HG03139 (cell line): Measurements from ENCODE around the gene ZNF627.
"Not testable (repeated sequence)": the region's sequence is repeated elsewhere in the genome, so short reads cannot be mapped to it uniquely, and the experiment has no call there.

Experiments
- ATAC-seq: cut with Tn5 transposase; IDR thresholded peaks from one replicate; pipeline ENCODE4 v1.9.1; 2021; ENCODE audit not compliant: unreplicated experiment

The ZNF627 gene

DNA sequence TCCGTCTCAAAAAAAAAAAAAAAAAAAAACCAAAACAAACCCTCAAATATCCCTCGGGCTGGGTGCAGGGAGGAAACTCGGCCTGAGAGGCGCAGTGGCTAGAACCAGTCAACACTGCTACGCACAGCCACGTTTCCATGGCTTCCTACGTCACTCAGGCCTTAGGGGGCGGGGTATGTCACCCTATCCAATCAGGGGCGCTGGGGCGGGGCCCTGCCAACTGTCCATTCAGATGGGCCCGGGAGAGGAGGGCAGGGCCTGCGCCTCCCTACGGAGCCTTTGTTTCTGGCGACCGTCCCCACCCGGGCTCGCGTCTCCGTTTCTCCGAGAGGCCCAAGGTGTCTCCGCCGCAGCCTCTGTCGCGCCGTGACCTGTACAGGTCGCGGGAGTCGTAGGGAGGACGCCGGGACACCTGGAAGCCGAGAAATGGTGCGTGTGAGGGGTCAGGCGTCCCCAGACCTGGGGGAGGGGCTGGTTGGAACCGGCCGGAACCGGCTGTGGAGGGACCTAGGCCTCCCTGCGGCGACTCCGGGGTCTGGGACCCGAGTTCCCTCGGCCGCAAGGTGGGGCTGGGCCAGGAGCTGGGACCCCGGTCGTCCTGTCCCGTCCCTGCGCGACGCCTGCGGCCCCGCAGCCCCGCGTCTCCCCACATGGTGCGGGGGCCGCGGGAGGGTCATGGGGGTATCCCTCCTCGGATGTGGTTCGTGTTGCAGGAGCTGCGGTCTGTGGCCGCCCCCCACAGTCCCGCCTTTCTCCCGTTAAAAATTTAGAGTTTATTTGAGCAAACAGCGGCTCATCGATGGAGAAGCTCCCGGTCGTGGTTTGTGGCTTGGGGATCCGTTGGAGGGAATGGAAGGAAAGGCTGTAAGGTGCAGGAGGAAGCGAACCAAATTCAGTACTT lies at the start of gene ZNF627:
TSS of gene ZNF627 (plus strand) at position 282 of the 901 bp plus-strand sequence. CDS start at position 427, 145 bp downstream.
- peak; percentile 92 for ATAC-seq

DNA sequence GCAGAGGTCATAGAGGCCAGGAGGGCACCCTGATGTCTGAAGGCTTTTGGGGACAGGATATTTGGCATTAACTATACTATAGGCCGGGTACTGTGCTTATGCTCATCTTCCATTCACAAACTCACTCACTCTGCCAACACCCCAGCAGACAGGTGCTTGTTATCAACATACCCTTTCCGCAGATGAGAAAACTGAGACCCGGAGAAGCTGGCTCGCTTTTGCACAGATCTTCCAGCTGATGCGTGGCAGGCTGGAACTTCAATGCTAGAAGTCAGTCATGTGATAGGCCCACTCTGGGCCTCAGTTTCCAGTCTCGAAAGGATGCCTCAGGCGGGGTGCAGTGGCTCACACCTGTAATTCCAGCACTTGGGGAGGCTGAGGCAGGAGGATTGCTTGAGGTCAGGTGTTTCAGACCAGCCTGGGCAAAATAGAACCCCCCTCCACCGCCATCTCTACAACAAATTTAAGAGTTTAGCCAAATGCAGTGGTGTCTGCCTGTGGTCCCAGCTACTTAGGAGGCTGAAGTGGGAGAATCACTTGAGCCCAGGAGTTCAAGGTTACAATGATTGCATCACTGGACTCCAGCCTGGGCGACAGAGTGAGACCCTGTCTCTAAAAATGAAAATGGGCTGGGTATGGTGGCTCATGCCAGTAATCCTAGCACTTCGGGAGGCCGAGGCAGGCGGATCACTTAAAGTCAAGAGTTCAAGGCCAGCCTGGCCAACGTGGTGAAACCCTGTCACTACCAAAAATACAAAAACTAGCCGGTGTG lies 49.2 kb upstream of the ZNF627 start:
- no peak for ATAC-seq

DNA sequence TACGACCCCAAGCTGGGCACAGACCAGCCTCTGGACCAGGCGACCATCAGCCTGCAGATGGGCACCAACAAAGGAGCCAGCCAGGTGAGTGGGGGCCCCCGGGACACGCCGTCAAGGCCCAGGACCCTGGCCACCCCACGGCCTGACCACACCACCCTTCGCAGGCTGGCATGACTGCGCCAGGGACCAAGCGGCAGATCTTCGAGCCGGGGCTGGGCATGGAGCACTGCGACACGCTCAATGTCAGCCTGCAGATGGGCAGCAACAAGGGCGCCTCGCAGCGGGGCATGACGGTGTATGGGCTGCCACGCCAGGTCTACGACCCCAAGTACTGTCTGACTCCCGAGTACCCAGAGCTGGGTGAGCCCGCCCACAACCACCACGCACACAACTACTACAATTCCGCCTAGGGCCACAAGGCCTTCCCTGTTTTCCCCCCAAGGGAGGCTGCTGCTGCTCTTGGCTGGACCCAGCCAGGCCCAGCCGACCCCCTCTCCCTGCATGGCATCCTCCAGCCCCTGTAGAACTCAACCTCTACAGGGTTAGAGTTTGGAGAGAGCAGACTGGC lies 47.8 kb upstream of the ZNF627 start:
- ATAC-seq: no peak

DNA sequence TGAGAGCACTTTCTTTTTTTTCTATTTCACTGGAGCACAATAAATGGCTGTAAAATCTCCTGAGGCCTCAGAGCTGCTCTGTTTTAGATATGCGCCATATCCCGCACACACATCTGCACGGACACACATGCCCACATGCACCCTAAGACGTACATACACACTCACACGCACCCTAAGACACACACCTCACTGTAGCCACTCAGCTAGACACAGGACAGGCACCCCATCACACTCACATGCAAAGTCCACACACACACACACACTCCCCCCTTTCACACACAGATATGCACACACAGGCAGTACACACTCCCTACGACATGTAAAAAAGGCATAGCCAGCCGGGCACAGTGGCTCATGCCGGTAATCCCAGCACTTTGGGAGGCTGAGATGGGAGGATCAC lies 47.0 kb upstream of the ZNF627 start:
- ATAC-seq: no peak

DNA sequence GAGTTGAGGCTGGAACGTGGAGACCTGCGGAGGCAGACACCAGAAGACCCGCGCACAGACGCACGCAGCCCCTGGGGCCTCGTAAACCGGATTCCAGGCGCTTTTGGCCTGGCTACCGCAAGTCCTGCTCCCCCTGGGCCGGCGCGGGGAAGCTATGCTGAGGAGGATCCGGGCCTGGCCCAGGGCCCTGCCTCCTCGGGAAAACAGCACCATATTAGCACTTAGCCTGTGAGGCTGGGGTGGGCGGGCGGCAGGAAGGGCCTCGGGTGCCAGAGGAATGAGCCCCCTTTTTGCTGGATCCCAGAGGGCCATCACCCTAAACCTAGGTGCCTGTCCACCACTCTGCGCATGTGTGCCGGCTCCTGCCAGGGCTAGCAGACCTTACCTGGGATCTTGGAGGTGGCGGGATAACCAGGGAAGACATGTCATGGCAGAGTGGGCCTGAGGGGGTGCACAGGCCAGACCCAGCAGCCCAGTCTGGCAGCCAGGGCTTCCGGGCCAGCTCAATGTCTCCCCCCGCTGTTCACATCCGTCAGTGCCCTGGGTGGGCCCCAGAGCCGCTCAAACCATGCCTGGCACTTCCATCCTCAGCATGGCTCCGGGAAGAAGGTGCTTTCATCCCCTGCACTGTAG lies 45.6 kb upstream of the ZNF627 start:
- no peak for ATAC-seq

DNA sequence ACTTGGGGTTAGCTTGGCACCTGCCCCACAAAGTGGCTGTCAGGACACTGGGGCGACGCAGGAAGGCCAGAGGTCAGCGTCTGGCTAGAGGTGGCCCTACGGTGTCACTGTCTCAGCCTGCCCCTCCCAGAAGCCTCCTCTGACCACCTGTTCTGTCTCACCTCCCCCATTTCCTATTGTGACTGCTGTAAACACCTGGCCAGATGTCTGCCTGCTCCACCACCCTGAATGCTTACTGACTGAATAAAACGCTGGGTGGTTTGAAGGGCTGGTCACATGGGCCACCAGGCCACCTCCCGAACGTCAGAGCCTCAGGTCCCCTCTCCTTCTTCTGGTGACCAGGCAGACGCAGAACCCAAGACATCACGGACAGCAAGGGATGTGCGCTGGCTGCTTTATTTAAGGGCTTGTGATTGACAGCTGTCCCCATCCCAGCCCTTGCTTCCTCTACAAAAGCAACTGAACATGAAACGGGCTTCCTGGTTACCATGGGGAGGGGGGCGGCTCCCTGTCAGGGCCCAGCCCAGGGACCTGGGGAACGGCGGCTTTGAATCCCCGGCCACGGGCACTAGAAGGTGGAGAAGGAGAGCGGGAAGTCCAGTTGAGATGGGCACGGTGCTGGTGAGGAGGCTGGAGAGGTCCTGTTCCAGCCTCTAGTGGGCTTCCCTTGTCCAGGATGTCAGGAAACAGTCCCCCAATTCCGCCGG lies 44.5 kb upstream of the ZNF627 start:
- ATAC-seq: no peak

DNA sequence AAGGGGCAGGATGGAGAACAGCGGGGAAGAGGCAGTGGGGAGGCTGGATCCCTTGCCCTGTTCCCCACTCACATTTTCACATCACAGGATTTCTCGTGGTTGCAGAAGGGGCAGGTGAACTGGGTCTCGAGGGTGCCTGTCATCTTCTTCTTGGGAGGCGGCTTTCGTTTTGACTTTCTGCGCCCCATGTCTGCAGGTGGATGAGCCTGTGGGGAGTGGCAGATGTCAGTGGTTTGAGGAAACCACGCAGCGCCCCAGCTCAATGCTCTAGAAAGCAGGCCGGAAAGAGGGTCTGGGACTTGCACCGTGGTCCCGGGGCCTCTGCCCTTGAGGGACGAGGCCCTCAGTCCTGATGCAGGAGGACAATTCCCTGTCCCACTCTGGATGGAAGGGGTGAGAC lies 43.1 kb upstream of the ZNF627 start:
- ATAC-seq: no peak

DNA sequence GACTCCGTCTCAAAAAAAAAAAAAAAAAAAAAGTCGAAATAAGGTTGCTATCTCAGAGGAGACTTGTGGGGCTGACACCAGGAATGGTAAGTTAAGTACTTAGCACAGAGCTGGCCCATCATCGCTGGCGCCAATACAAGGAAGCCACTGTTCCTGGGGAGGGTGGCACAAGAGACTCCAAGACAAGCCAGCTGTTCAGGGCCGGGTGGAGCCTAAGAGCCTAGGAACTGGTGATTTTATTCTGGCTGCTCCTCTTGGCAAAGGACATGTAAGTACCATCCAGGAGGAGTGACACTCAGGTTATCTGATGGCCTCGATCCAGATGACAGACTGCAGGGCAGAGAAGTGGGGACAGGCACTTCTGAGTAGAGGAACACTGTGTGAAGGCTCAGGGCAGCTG lies 42.0 kb upstream of the ZNF627 start:
- ATAC-seq: no peak

DNA sequence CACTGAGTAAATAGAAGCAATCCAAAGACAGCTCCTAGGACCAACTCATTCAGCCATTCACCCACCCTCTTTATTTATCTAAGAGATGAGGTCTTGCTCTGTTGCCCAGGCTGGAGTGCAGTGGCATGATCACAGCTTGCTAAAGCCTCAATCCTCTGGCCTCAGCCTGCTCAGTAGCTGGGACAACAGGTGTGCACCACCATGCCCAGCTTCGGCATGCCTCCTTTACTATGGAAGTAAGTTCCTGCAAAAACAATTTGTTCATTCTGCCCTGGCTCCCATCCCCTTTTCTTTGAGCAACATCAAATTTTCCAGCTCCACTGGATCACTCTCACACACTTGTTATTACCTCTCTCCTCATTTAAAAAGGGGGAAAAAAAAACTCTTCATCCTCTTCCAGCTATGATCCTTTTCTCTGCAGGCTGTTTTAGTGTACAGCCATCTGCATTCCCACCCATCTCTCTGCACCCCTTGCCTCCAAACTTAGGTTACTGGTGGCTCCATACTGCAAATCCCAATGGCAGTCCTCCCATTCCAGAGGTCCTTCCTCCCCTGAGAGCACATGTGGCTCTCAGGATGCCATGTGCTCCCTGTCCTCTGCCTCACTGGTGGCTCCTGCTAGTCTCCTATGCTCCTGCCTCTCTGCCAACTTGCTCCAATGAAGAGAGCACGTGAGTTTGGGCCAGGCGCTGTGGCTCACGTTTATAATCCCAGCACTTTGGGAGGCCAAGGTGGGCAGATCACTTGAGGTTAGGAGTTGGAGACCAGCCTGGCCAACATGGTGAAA lies 40.5 kb upstream of the ZNF627 start:
- no peak for ATAC-seq

DNA sequence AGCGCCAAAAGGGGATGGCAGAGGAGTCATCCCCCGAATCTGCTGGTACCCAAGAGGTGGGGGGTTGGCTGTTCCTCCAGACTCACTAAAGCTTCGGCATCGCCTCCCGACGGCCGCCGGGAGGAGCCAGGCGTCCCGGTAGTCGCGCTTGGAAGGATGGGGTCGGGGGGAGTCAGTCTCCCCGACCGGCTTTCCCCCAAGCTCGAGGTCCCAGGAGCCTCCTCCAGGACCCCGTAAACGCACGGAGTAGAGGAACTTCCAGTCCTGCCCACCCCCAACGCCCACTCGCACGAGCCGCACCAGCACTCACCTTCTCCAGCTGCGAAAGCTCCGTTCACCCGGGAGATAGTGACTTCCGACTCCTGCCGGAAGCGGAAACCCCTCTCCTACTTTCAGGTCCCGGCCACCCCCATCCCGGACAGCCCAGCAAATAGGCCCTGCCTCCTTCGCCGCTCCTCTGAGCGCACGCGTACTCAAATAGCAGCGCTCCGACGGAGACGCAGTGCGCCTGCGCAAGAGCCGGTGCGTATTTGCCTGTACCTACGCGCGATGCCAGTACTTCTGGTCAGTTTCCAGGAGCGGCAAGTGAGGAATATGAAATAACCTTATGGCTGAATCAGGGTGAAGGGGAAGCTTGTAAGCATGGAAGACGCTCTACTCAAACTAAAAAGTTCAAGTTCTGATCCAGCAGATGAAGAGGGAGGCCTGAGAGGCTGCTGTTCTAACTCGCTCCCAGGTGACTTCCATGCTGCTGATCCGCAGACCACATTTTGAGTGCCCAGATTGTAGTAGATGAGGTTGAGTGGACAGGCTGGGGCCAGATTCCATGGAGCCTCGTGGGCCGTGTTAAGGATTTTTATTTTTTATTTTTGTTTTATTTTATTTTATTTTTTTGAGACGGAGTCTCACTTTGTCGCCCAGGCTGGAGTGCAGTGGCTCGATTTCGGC lies 38.1 kb upstream of the ZNF627 start, which contains the start of gene ELOF1:
TSS of gene ELOF1 (minus strand) at position 350 of the 948 bp plus-strand sequence. CDS start 4,883 bp downstream, outside the sequence.
- peak; percentile 74 for ATAC-seq

DNA sequence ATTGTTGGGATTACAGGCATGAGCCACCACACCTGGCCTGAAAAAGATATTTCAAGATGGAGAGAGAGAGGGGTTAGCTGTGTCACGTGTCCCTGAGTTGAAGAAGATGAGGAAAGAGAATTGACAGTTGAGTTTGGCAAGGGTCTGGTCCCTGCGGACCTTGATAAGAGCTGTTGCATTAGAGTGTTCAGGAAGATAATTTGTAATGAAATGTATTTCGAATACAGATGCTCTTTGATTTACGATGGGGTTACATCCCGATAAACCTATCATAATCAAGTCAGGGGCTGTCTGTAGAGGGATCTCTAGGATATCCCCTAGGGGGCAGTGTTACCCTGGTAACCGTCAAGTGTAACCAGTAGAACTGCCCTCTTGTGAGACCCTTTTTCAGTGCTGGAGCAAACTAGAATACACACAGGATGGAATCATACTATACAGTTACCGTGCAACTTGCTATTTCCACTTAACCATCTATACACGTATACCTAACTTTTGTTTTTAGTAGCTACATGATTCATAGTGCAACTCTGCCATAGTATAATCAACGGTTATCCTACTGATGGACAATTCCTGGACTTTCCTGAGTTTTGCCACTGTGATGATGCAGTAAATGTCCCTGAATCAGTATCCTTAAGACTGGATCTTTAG lies 36.8 kb upstream of the ZNF627 start:
- no peak for ATAC-seq

DNA sequence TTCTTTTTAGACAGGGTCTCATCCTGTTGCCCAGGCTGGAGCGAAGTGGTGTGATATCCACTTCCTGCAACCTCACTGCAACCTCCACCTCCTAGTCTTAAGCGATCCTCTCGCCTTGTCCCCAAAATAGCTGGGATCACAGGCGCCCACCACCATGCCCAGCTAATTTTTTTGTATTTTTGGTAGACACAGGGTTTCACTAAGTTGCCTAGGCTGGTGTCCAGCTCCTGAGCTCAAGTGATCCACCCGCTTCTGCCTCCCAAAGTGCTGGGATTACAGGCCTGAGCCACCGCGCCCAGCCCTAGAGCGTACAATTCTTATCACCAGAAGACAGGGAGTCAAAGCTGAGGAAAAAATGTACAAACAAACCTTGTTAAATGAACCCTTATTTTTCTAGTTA lies 33.8 kb upstream of the ZNF627 start:
- ATAC-seq: no peak

DNA sequence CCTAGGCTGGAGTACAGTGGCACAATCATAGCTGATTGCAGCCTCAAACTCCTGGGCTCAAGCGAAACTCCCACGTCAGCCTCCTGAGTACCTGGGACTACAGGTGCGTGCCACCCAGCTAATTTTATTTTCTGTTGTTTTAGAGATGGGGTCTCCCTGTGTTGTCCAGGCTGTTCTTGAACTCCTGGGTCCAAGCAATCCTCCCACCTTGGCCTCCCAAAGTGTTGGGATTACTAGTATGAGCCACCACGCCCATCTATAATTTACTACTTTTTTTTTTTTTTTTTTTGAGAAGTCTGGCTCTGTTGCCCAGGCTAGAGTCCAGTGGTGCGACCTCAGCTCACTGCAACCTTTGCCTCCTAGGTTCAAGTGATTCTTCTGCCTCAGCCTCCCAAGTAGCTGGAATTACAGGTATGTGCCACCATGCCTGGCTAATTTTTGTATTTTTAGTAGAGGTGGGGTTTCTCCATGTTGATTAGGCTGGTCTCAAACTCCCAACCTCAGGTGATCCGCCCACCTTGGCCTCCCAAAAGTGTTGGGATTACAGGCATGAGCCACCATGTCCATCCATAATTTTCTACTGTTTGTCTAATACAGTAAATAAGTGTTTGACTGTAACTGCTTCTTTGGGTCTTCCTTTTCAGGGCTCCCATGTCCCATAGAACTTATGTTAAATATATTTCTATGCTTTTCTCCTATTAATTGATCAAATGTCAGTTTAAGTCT lies 33.0 kb upstream of the ZNF627 start:
- not testable (repeated sequence) for ATAC-seq

DNA sequence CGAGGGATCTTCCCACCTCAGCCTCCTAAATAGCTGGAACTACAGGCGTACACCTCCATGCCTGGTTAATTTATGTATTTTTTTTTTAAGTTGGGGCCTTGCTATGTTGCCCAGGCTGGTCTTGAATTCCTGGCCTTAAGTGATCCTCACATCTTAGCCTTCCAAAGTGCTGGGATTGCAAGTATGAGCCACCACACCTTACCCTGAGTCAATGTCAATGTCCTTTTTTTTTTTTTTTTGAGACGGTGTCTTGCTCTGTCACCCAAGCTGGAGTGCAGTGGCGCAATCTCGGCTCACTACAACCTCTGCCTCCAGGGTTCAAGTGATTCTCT lies 31.7 kb upstream of the ZNF627 start:
- not testable (repeated sequence) for ATAC-seq

DNA sequence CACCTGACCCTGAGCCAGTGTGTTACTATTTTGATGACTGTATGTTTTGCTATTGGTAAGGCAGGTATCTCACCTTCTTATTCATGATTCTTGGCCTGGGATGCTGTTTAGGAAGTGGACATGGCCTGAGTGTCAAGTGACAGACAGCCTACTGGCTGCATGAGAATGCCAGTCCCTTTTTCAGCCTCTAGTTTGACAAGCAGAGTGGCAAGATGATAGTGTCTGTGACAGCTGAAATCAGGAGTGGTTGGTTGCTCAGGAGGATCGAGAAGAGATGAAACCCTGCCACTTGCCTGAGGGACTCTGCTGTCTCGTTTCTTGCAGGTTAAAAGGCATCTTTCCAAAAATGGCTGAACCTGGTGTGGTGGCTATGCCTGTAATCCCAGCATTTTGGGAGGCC lies 31.1 kb upstream of the ZNF627 start:
- ATAC-seq: no peak

DNA sequence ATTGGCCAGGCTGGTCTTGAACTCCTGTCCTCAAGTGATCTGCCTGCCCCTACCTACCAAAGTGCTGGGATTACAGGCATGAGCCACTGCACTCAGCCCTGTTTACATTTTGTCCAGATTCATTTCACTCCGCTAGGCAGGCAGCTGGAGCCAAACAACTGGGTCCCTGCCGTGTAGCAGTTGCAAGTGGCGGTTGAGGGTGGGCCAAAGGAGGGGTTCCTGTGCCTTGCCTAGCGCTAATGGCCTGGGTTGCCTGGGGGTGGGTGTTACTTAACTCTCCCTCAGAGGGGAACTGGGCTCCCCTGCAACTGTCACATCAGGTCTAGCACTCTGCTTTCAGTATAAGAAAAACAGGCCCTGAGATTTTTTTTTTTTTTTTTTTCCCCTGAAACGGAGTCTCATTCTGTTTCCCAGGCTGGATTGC lies 27.2 kb upstream of the ZNF627 start:
- no peak for ATAC-seq

DNA sequence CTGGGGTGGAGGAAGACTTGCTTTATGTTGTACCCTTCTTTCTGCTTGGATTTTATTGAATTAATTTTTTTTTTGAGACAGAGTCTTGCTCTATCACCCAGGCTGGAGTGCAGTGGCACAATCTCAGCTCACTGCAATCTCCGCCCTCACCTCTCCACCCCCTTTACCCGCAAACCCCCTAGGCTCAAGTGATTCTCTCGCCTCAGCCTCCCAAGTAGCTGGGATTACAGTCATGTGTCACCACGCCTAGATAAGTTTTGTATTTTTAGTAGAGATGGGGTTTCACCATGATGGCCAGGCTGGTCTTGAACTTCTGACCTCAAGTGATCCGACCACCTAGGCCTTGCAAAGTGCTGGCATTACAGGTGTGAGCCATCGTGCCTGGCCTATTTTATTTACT lies 23.9 kb upstream of the ZNF627 start:
- ATAC-seq: not testable (repeated sequence)

DNA sequence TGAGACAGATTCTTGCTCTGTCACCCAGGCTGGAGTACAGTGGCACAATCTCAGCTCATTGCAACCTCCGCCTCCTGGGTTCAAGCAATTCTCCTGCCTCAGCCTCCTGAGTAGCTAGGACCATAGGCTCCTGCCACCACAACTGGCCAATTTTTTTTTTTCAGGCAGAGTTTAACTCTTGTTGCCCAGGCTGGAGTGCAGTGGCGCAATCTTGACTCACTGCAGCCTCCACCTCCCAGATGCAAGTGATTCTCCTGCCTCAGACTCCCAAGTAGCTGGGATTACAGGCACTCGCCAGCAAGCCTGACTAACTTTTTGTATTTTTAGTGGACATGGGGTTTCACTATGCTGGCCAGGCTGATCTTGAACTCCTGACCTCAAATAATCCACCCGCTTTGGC lies 23.5 kb upstream of the ZNF627 start:
- ATAC-seq: not testable (repeated sequence)
